Neuron (in vitro differentiated cells): ENCODE results near the gene ZNF341.

Experiments
- H2AFZ ChIP-seq: one replicate; pipeline ENCODE4 v1.6.1; 2013; ENCODE audit warnings: low read depth, mild to moderate bottlenecking, inconsistent platforms, low read length, moderate library complexity
- H3K27me3 ChIP-seq: one replicate; pipeline ENCODE4 v1.6.1; 2013; ENCODE audit warnings: low read length; ENCODE audit not compliant: insufficient read depth
- H3K36me3 ChIP-seq: one replicate; pipeline ENCODE4 v1.6.1; 2013; ENCODE audit warnings: low read length; ENCODE audit not compliant: insufficient read depth
- H3K4me1 ChIP-seq: one replicate; pipeline ENCODE4 v1.6.1; 2013; ENCODE audit warnings: low read length; ENCODE audit not compliant: insufficient read depth
- H3K4me3 ChIP-seq: 2 replicates; pipeline ENCODE4 v1.5.1; 2013; ENCODE audit warnings: mild to moderate bottlenecking, low read length, moderate library complexity
- H3K9me3 ChIP-seq: one replicate; pipeline ENCODE4 v1.6.1; 2013; ENCODE audit warnings: low read length

Gene ZNF341

DNA sequence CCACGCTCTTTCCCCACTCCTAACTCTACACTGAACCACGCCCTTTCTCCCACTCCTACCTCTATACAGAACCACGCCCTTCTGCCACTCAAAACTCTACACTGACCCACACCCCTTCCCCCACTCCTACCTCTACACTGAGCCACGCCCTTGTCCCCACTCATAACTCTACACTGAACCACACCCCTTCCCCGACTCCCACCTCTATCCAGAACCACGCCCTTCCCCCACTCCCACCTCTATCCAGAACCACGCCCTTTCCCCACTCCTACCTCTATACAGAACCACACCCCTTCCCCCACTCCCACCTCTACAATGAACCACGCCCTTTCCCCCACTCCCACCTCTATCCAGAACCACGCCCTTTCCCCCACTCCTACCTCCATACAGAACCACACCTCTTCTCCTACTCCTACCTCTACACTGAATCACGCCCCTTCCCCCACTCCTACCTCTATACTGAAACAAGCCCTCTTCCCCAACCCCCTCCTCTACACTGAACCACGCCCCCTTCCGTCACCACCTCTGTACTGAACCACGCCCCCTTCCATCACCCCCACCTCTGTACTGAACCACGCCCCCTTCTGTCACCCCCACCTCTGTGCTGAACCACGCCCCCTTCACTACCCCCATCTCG, 21.8 kb upstream of the ZNF341 start:
- H3K4me3 ChIP-seq: no peak overlapping the region

DNA sequence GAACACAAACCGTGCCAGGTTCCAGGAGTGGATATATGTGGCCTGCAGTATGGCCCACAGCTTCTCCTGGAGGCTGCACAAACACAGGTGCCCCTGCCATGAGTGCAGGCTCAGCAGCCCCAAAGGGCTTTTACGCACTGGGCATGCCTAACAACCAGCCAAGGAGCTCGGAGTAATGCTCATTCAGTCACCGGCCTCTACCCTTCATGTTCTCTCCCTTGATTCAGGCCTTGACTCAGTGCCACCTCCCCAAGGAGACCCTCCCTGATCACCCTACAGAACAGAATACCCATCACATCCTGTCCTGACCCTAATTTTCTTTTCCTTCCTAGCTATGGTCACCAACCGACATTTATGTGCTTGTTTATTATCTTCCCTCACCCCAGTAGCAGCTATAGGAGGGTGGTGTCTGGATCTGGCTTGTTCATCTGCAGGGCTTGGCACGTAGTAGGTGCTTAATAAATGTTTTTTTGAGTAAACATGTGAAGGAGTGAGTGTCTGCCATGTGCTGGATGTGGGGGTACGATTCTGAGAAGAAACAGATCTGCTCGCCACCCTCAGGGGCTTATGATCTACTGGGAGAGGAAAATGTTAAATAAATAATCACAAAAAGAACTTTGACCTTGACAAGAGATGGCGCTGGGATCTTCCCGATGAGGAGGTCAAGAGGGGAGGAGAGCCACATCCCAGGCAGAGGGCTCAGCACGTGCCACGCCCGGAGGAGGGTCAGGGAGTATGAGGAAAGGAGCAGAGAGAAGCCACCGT, 20.9 kb upstream of the ZNF341 start:
- Histone ChIP-seq H3K4me3 (no peak overlapping the region), H3K27me3 (no peaks in the 10 kb centered on the region), H2AFZ (no peak overlapping the region), H3K36me3 (no peaks in the 10 kb centered on the region), H3K4me1 (no peaks in the 10 kb centered on the region), H3K9me3 (no peaks in the 10 kb centered on the region)

More for the DNA sequence above, 21.8 kb upstream of the ZNF341 start:
- Histone ChIP-seq H2AFZ (no peak overlapping the region), H3K27me3 (no peaks in the 10 kb centered on the region), H3K9me3 (no peaks in the 10 kb centered on the region), H3K36me3 (no peaks in the 10 kb centered on the region), H3K4me1 (no peaks in the 10 kb centered on the region)

DNA sequence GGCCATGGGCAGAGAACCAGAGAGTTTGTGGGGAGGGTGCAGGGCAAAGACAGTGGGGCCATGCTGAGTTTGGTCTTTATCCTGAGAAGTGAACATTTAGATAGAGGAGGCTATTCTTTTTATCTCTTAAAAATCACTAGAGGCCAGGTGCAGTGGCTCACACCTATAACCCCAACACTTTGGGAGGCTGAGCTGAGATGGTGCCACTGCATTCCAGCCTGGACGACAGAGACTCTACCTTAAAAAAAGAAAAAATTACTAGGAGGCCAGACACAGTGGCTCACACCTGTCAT, 20.4 kb upstream of the ZNF341 start:
- Histone ChIP-seq H3K4me3 (no peak overlapping the region), H2AFZ (no peak overlapping the region), H3K27me3 (no peaks in the 10 kb centered on the region), H3K4me1 (no peaks in the 10 kb centered on the region), H3K9me3 (no peaks in the 10 kb centered on the region), H3K36me3 (no peaks in the 10 kb centered on the region)

DNA sequence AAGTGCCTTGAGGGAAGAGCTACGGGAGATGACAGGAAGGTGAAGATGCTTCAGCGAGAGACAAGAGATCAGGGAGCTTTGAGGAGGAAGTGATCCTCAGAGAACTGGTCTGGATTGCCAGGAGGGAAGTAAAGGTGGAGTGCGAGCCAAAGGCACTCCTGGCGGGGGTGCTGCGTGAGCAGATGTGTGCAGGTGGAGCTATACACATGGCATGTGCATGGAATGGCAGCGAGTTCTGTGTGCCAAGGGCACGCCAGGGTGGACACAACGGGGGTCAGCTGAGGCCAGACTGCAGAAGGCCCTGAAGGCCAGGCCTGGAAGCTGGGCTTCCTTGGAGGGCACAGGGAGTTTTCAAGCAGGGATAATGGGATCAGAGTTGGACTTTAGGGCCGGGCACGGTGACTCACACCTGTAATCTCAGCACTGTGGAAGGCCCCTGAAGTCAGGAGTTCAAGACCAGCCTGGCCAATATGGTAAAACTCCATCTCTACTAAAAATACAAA, 17.9 kb upstream of the ZNF341 start:
- Histone ChIP-seq H3K4me1 (no peaks in the 10 kb centered on the region), H3K9me3 (no peaks in the 10 kb centered on the region), H3K36me3 (no peaks in the 10 kb centered on the region), H2AFZ (no peak overlapping the region), H3K4me3 (no peak overlapping the region), H3K27me3 (no peaks in the 10 kb centered on the region)

DNA sequence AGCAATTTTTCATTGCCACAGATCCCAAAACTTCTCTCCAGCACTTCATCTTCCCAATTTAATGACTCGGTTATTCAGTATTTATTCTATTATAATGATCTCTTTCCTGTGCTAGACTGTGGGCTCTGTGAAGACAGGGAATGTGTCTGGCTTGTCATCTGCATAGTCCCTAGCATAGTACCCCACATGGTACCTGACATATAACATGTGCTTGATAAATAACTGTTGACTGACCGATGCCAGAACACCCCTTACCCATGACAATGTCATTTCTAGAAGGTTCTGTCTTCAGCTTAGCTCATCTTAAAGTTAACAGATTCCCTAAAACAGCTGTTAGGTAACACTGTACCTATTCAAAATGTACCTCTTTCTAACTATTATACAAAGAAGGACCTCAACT, 15.3 kb upstream of the ZNF341 start:
- no peaks in the 10 kb centered on the region for H3K9me3 ChIP-seq
- H3K4me1 ChIP-seq: no peaks in the 10 kb centered on the region
- no peaks in the 10 kb centered on the region for H3K27me3 ChIP-seq
- H3K4me3 ChIP-seq: no peak overlapping the region
- no peak overlapping the region for H2AFZ ChIP-seq
- H3K36me3 ChIP-seq: no peaks in the 10 kb centered on the region

DNA sequence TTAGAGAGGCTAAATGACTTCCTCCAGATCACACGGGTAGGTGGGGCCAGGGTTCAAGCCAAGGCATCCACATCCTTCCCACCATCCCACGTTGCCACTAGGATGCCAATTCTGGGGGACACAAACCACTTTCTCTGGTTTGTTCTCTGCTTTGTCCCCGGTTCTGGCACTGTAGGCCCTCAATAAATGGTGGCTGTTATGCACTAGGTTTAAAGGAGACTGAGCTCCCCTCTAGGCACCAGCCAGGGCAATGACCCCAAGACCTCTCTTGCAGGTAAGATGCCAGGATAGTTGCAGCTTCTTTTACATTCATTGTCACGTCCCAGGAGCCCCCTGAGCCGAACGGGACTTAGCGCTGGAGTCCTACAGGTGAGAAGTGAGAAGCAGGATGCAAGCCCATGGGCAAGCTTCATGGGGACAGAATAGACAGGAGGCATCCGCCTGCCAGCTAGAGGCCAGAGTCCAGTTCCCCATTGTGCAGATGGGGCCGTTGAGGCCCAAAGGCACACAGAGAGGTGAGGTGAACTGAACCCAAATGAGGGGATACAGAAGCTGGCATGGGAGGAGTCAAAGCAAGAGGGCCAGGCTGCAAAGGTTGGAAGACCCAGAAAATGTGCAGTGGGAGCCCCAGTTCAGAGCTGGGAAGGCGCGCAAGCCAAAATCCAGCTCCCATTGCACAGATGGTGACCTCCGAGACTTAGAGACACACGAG, 12.4 kb upstream of the ZNF341 start:
- no peaks in the 10 kb centered on the region for H3K36me3 ChIP-seq
- no peaks in the 10 kb centered on the region for H3K4me1 ChIP-seq
- H3K27me3 ChIP-seq: no peaks in the 10 kb centered on the region
- no peak overlapping the region for H3K4me3 ChIP-seq
- H2AFZ ChIP-seq: no peak overlapping the region
- no peaks in the 10 kb centered on the region for H3K9me3 ChIP-seq

DNA sequence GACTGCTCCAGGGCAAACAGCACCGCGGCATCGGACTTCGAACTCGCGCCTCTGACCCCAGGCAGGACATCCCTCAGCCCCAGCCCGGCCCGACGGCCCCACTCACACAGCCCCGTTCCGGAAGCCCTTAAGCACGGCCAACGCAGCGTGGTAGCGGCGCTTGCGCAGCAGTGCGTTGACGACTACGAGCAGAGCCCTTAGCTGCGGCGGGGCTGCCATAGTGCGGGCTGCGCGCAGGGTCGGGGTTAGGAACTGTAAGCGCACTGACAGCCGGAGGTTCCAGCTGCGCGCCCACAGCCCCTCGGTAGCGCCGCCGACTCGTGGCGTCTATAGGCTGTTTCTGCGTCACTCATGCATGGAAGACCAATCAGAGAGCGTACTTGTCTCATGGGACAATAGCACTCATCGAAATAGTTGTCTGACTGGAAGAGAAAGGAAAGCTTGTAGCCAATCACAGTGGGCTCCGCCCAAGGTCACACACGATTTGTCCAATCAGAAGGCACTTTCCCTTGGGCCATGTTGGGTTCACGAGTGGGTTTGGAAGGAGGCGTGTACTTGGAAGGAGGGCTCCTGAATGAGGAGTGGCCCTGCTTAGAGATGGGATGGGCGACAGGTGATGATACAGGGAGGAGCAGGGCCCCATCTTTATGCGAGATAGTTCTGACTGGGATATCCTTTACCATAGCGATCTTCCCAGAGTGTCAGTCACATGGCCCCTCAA, 11.6 kb upstream of the ZNF341 start, which contains the start of gene PXMP4:
Gene PXMP4 (minus strand): TSS at position 322 of the 721 bp plus-strand sequence. CDS start 103 bp downstream, at position 219.
- no peaks in the 10 kb centered on the region for H3K4me1 ChIP-seq
- H3K27me3 ChIP-seq: no peaks in the 10 kb centered on the region
- H2AFZ ChIP-seq: no peak within 1 kb of the TSS
- no peak within 1 kb of the TSS for H3K4me3 ChIP-seq
- H3K9me3 ChIP-seq: no peaks in the 10 kb centered on the region
- H3K36me3 ChIP-seq: no peaks in the 10 kb centered on the region

DNA sequence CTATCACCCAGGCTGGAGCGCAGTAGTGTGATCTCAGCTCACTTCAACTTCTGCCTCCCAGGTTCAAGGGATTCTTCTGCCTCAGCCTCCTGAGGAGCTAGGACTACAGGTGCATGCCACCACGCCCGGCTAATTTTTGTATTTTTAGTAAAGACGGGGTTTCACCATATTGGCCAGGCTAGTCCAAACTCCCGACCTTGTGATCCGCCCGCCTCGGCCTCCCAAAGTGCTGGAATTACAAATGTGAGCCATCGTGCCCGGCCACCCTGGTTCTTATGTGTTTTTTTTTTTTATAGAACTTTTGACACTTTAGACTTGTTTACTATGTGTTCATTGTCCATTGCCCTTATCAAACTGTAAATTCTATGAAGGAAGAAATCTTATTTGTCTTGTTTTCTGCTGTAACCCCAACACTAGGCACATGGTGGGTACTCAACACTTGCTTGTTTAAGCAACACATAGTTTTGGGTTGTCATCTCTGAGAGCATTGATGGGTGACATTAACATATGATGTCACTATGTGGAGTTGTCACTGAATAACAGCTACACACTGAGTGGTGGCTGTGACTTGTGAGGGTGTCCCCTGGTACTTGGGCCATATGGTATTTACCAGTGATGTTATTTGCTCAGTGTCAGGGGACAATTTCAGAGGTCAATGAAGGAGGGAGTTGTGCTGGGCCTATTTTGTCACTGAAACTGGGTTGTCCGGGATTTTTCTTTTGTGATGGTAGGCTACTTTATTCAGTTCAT, 10.2 kb upstream of the ZNF341 start:
- no peak overlapping the region for H2AFZ ChIP-seq
- no peaks in the 10 kb centered on the region for H3K4me1 ChIP-seq
- no peak overlapping the region for H3K4me3 ChIP-seq
- H3K27me3 ChIP-seq: no peaks in the 10 kb centered on the region
- H3K9me3 ChIP-seq: no peaks in the 10 kb centered on the region
- no peaks in the 10 kb centered on the region for H3K36me3 ChIP-seq

DNA sequence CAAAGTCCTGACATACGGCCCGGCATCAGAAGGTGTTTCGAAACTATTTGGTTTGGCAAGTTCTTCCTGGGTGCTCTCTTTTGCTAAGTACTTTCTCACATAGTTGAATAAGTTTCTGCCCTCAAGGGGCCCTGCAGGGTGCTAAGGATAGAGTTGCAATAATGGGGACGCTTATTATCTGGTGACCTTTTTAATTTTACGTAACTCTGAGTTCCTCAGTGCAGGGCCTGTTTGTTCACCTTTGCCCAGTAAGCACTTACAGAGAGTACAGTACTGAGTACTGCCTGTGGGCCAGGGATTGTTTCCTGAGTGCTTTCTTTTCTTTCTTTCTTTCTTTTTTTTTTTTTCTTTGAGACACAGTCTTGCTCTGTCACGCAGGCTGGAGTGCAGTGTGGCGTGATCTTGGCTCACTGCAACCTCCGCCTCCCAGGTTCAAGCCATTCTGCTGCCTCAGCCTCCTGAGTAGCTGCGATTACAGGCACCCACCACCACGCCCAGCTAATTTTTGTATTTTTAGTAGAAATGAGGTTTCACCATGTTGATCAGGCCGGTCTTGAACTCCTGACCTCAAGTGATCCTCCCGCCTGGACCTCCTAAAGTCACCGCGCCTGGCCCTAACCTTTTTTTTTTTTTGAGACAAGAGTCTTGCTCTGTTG, 7.2 kb upstream of the ZNF341 start:
- Histone ChIP-seq H3K4me3 (no peak overlapping the region), H3K4me1 (no peaks in the 10 kb centered on the region), H3K27me3 (no peaks in the 10 kb centered on the region), H2AFZ (no peak overlapping the region), H3K36me3 (no peaks in the 10 kb centered on the region), H3K9me3 (no peaks in the 10 kb centered on the region)

DNA sequence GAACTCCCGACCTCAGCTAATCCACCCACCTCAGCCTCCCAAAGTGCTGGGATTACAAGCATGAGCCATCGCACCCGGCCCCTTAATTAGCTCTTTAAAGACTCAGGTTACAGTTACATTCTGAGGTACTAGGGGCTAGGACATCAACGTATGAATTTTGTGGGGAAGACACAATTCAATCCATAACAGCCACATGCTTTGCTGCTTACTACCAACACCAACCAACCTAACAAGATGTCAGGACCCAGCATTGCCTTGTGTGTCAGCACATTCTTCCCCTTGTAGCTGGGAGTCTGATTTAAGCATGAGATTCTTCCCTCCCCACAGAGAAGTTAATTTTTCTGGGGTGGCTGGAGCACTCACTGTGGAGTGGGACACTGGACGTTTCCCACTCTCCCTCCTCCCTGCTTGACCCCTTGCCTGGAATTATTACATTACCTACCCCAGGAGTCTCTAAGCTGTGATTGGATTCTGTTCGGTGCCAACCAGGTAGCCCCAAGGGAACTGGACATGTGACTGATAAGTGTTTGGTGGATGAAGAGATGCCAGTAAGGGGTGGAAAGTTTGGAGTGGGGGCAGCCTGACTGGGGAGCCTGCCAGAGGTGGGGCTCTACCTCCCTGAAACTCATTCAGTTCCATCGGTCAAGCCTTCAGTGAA, 6.1 kb upstream of the ZNF341 start:
- no peaks in the 10 kb centered on the region for H3K27me3 ChIP-seq
- no peaks in the 10 kb centered on the region for H3K9me3 ChIP-seq
- H3K4me3 ChIP-seq: no peak overlapping the region

DNA sequence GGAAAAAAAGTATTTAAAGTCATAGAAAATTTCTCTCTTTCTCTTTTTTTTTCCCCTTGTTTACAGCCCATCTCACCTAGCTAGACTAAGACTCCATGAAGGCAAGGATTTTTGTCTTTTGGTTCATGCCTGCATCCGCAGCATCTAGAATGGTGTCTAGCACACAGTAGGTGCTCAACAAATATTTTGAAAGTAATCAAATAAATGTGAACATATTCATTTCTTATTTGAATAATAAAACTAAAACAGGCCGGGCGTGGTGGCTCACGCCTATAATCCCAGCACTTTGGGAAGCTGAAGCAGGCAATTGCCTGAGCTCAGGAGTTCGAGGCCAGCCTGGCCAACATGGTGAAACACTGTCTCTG, 4.7 kb upstream of the ZNF341 start:
- Histone ChIP-seq H3K4me3 (no peak overlapping the region), H3K36me3 (no peaks in the 10 kb centered on the region), H3K4me1 (no peaks in the 10 kb centered on the region), H3K27me3 (no peaks in the 10 kb centered on the region), H2AFZ (no peak overlapping the region), H3K9me3 (no peaks in the 10 kb centered on the region)

More for the DNA sequence above, 6.1 kb upstream of the ZNF341 start:
- Histone ChIP-seq H2AFZ (no peak overlapping the region), H3K36me3 (no peaks in the 10 kb centered on the region), H3K4me1 (no peaks in the 10 kb centered on the region)

DNA sequence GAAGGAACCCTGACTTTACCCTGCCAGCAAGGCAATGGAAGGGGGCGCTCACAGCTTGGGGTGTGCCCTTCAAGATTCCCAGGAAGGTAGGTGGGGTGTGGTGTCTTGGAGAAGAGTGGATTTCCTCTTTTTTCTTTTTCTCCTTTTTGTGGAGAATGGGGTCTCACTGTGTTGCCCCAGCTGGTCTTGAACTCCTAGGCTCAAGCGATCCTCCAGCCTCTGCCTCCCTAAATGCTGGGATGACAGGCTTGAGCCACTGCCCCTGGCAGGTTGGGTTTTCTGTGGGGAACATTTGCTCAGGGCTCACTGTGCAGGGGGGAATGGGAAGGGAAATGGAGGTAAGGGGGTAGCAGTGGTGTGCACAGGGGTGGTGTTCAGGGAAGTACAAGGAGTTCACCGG, 4.0 kb upstream of the ZNF341 start:
- Histone ChIP-seq H3K9me3 (no peaks in the 10 kb centered on the region), H3K4me1 (peaks cover 4% of the 10 kb centered on the region), H3K27me3 (no peaks in the 10 kb centered on the region), H3K4me3 (no peak overlapping the region), H2AFZ (no peak overlapping the region), H3K36me3 (no peaks in the 10 kb centered on the region)
